NT2/D1 (cell line): ENCODE measurements around the gene C2CD2.

ENCODE experiments used
- DNase-seq: peaks from one replicate; pipeline ENCODE4 v3.0.0-alpha.2; 2011; ENCODE audit warnings: low read depth, low spot score
- H3K27me3 ChIP-seq: 2 replicates; pipeline ENCODE4 v1.6.0; 2011; ENCODE audit warnings: mild to moderate bottlenecking; ENCODE audit not compliant: insufficient read length, insufficient read depth
- H3K36me3 ChIP-seq: 2 replicates; pipeline ENCODE4 v1.6.1; 2011; ENCODE audit warnings: mild to moderate bottlenecking, low read length, mixed read lengths; ENCODE audit not compliant: insufficient read depth, insufficient read length
- H3K4me1 ChIP-seq: 2 replicates; pipeline ENCODE4 v1.5.1; 2011; ENCODE audit not compliant: insufficient read depth, insufficient read length
- H3K4me3 ChIP-seq: 2 replicates; pipeline ENCODE4 v1.5.1; 2011; ENCODE audit warnings: low read depth; ENCODE audit not compliant: insufficient read length
- H3K9ac ChIP-seq: 2 replicates; pipeline ENCODE4 v1.6.0; 2011; ENCODE audit warnings: low read depth; ENCODE audit not compliant: insufficient read length
- H3K9me3 ChIP-seq: 2 replicates; pipeline ENCODE4 v1.5.1; 2011; ENCODE audit warnings: mild to moderate bottlenecking, low read length; ENCODE audit not compliant: insufficient read depth
- SUZ12 ChIP-seq: IDR thresholded peaks from 2 replicates; pipeline ENCODE4 v1.6.1; 2011; ENCODE audit not compliant: insufficient read length, insufficient read depth; ENCODE audit errors: extremely low read depth
- YY1 ChIP-seq: IDR thresholded peaks from 2 replicates; pipeline ENCODE4 v1.6.1; 2011; ENCODE audit not compliant: insufficient read length, insufficient read depth
- ZNF274 ChIP-seq: IDR thresholded peaks from 2 replicates; pipeline ENCODE4 v1.6.1; 2011; ENCODE audit warnings: mild to moderate bottlenecking, low read depth, low read length

The C2CD2 gene

DNA sequence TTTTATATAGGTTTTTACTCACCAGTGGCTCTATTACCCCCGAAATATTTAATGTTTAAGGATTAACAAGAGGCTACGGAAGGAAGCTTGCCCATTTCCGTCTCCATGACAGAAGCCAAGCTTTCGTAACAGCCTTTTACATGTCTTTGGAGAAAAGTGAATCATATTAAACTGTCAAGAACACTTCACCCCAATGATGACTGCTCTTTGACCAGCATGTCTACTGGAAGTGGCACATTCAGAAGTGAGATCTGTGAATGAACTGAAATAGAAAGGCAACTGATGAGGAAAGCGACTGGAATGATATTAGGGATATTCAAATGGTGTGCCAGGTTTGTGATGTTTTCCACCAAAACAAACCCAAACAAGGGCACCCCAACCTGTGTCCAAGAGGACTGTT is 66.2 kb downstream of the C2CD2 start:
- no peaks in the 10 kb centered on the region for H3K27me3 ChIP-seq
- H3K4me3 ChIP-seq: no peak overlapping the region
- no peak overlapping the region for H3K9ac ChIP-seq
- no peak for TF ChIP-seq YY1
- TF ChIP-seq ZNF274: no peak
- no peak for TF ChIP-seq SUZ12
- H3K36me3 ChIP-seq: peaks cover 3% of the 10 kb centered on the region
- peaks cover 17% of the 10 kb centered on the region for H3K4me1 ChIP-seq
- no peak for DNase-seq
- H3K9me3 ChIP-seq: no peaks in the 10 kb centered on the region

DNA sequence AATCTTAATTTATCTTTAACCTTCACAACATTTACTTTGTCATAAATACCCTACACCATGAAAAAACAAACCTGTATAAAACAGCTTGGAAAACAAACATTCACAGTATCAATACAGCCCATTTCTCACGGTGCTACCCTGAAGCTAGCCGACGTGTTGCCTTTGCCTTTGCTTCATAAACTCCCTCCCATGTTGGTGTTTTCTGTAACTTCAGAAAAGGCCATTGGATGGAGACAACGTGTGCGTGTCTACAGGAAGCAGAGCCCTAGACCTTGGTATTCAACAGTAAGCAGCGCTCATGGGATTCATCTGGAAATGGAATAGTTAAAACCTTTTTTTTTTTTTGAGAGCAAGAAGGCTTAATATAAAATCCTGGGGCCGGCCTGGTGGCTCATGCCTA is 67.5 kb downstream of the C2CD2 start:
- no peaks in the 10 kb centered on the region for H3K27me3 ChIP-seq
- no peak overlapping the region for H3K9ac ChIP-seq
- no peaks in the 10 kb centered on the region for H3K9me3 ChIP-seq
- TF ChIP-seq ZNF274: no peak
- no peak for TF ChIP-seq YY1
- TF ChIP-seq SUZ12: no peak
- peaks cover 16% of the 10 kb centered on the region for H3K4me1 ChIP-seq
- H3K36me3 ChIP-seq: peaks cover 3% of the 10 kb centered on the region
- no peak overlapping the region for H3K4me3 ChIP-seq
- DNase-seq: no peak

DNA sequence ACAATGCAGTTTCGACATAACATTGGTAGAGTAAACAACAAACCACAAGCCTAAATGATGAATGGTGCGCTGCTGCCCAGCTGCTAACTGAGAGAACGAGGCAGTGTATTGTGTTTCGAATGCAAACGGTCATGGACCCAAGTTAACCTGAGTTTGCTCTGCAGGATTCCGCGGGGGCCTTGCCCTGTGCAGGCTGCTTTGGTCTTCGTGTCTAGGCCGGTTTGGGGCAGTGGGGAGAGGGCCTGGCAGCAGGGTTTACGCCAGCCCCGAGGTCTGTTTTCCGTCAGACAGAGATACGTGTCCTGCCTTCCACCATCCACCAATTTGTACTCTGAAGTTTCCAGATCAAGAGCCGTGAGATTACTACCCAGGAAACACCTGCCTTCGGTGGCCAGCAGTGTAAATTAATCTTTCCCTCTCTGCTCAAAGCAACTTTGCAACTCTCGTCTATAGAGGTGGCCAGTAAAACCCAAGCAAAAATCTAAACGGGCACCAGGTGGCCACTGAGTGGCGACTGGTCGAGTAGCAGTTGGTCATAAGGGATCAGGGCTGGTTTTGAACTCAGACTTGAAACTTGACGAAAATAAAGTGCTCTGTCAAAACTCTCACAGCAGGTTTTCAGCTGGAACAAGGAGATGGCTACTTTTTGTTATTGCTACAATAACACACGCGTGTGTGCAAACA is 68.3 kb downstream of the C2CD2 start:
- DNase-seq: no peak
- Histone ChIP-seq H3K4me3 (no peak overlapping the region), H3K27me3 (no peaks in the 10 kb centered on the region), H3K4me1 (peaks cover 16% of the 10 kb centered on the region), H3K9me3 (no peaks in the 10 kb centered on the region), H3K36me3 (peaks cover 3% of the 10 kb centered on the region), H3K9ac (no peak overlapping the region)
- TF ChIP-seq SUZ12 (no peak), YY1 (no peak), ZNF274 (no peak)

DNA sequence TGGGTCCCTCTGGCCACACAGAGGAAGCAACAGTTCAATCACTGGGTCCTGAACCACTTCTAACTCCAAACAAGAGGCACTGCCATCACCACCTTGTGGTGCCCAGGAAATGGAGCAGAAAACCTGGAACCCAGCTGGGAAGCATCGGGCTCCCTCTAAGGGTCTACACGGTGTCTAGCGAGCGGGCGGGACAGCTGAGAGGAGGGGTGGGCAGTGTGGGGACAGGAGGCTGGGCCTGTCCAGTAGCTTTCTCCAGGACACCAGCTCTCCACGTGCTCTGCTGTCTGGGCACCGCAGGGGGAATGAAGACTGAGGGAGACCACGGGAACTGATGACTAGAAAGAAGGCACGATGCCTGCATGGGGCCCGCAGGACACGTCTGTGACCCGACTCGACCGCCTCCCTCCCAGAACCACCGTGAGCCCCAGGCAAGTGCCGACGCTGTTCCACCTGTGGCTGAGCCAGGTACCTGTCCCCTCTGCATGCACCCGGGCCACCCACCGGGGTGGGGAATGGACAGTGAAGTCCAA is 69.3 kb downstream of the C2CD2 start:
- H3K27me3 ChIP-seq: no peaks in the 10 kb centered on the region
- H3K4me1 ChIP-seq: peaks cover 16% of the 10 kb centered on the region
- no peaks in the 10 kb centered on the region for H3K9me3 ChIP-seq
- no peak overlapping the region for H3K4me3 ChIP-seq
- no peak for DNase-seq
- peaks cover 3% of the 10 kb centered on the region for H3K36me3 ChIP-seq
- H3K9ac ChIP-seq: no peak overlapping the region
- TF ChIP-seq SUZ12: no peak
- no peak for TF ChIP-seq ZNF274
- TF ChIP-seq YY1: no peak

DNA sequence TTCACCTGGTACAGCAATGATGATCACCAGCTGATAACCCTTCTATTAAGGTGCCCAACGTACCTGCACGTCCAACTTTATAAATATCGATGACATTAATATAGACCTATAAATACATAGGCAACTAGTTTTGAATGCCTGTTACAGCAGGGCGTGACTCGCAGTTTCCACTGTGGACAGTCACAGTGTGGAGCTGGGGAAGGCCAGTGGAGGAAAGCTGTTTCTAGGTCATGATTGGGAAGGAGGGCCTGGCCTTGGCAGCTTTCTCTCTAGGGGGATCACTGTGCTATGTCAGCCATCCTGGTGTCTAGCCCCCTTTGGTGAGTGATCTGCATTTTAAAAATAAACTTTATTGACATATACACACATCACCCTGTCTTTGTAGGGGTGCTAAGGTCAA is 70.2 kb downstream of the C2CD2 start:
- Histone ChIP-seq H3K9ac (no peak overlapping the region), H3K9me3 (no peaks in the 10 kb centered on the region), H3K4me3 (no peak overlapping the region), H3K4me1 (peaks cover 16% of the 10 kb centered on the region), H3K27me3 (no peaks in the 10 kb centered on the region), H3K36me3 (no peaks in the 10 kb centered on the region)
- DNase-seq: no peak
- TF ChIP-seq ZNF274 (no peak), YY1 (no peak), SUZ12 (no peak)

DNA sequence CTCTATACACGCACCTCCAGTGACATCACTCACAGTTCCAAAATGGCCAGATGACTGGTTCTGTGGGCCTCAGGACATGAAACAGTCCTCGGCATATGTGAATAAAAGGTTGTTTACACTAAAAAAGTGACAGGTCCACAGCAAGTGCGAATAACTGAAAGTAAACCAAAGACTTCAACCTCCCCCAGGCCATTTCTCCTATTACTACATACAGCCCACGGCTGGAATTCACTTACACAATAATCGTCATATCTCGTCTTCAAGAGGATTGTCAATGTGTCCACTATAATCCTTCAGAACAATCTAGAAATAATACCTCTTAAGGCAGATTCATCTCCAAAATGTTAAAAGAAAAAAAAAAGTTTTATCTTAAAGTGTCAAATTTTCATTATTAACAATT is 72.8 kb downstream of the C2CD2 start:
- peaks cover 22% of the 10 kb centered on the region for H3K4me1 ChIP-seq
- no peak for TF ChIP-seq SUZ12
- TF ChIP-seq ZNF274: no peak
- TF ChIP-seq YY1: no peak

DNA sequence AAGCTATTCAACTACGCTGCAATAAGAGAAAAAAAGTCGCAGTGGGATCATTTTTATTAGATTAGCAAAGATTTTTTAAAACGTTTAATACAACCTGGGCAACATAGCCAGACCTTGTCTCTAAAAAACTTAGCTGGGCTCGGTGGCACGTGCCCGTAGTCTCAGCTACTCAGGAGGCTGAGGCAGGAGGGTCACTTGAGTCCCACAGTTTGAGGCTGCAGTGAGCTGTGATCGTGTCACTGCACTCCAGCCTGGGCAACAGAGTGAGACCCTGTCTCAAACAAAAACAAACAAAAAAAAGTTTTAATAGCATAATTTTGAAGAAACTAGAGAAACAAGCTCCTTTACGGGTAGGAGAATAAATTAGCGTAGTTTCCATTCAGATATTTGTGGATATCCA is 73.7 kb downstream of the C2CD2 start:
- H3K27me3 ChIP-seq: no peaks in the 10 kb centered on the region
- H3K9me3 ChIP-seq: no peaks in the 10 kb centered on the region
- H3K36me3 ChIP-seq: peaks cover 5% of the 10 kb centered on the region
- DNase-seq: no peak
- no peak overlapping the region for H3K9ac ChIP-seq
- H3K4me3 ChIP-seq: no peak overlapping the region
- peaks cover 18% of the 10 kb centered on the region for H3K4me1 ChIP-seq
- TF ChIP-seq SUZ12: no peak
- TF ChIP-seq ZNF274: no peak
- no peak for TF ChIP-seq YY1

More for the DNA sequence above, 72.8 kb downstream of the C2CD2 start:
- Histone ChIP-seq H3K4me3 (no peak overlapping the region), H3K36me3 (peaks cover 4% of the 10 kb centered on the region), H3K27me3 (no peaks in the 10 kb centered on the region), H3K9ac (no peak overlapping the region), H3K9me3 (no peaks in the 10 kb centered on the region)
- DNase-seq: no peak
